SJSA1 (cell line): Measurements from ENCODE around the gene CTNNA2. TPM values are rescaled to one million over a fixed set of nuclear protein-coding genes. Genes with fewer than 3 reads are reported as not detected.
"Not testable (repeated sequence)": the region's sequence is repeated elsewhere in the genome, so short reads cannot be mapped to it uniquely, and the experiment has no call there.

Source experiments
- DNase-seq, 2 experiments: peaks; one replicate each; pipeline ENCODE4 v3.0.0-alpha.2; 2015 to 2020; ENCODE audit warnings: low spot score in 2 of 2, low read depth in 1 of 2
- H3K27ac ChIP-seq: fragments of 250-450 bp; sonication (Bioruptor Pico); 2 replicates; pipeline ENCODE4 v1.5.1; 2020; ENCODE audit warnings: mild to moderate bottlenecking, moderate library complexity
- H3K27me3 ChIP-seq: fragments of 250-450 bp; sonication (Bioruptor Pico); replicated peaks from 2 replicates; pipeline ENCODE4 v1.5.1; 2020; ENCODE audit warnings: mild to moderate bottlenecking, moderate library complexity
- H3K36me3 ChIP-seq: fragments of 250-450 bp; sonication (Bioruptor Pico); 2 replicates; pipeline ENCODE4 v1.5.1; 2020; ENCODE audit warnings: mild to moderate bottlenecking
- H3K4me1 ChIP-seq: fragments of 250-450 bp; sonication (Bioruptor Pico); replicated peaks from 2 replicates; pipeline ENCODE4 v1.6.1; 2021; ENCODE audit warnings: mild to moderate bottlenecking
- H3K4me3 ChIP-seq: fragments of 250-450 bp; sonication (Bioruptor Pico); 2 replicates; pipeline ENCODE4 v1.5.1; 2020; ENCODE audit warnings: mild to moderate bottlenecking
- H3K9me3 ChIP-seq: fragments of 250-450 bp; sonication (Bioruptor Pico); replicated peaks from 2 replicates; pipeline ENCODE4 v1.5.1; 2020; ENCODE audit warnings: mild to moderate bottlenecking
- total RNA-seq: library from RNA; depleted of rRNA; stranded (reverse); fragments of >200 nt; shearing (Covaris generic); gene quantifications from 2 replicates; pipeline ENCODE4 v1.2.3, GENCODE V29; 2014

Gene CTNNA2
- total RNA-seq, 1 experiment from 2014 or later, result not detected

DNA sequence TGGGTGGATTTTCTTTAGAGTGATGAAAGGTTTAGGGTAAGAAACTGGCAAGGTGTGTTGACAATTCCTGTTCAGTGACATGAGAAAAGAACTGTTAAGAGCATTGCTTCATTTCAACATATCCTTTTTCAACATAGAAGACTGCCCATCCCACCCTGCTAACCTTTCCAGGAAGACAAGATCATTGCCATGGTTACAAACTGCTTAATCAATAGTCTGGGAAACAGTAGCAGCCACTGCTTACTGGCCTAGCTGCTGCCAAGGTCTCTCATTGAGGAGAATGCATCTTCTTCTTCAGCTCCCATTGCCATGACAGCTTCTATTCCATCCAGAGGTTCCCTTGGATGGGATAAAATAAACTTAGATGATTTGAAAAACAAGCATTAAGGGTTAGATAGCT, 579.6 kb downstream of the CTNNA2 start:
- peaks cover 7% of the 10 kb centered on the region for H3K4me1 ChIP-seq
- H3K9me3 ChIP-seq, result no peaks in the 10 kb centered on the region
- no peaks in the 10 kb centered on the region for H3K27me3 ChIP-seq
- no peak overlapping the region for H3K4me3 ChIP-seq
- H3K36me3 ChIP-seq, result no peaks in the 10 kb centered on the region
- H3K27ac ChIP-seq, result no peak overlapping the region
- no peak for DNase-seq

DNA sequence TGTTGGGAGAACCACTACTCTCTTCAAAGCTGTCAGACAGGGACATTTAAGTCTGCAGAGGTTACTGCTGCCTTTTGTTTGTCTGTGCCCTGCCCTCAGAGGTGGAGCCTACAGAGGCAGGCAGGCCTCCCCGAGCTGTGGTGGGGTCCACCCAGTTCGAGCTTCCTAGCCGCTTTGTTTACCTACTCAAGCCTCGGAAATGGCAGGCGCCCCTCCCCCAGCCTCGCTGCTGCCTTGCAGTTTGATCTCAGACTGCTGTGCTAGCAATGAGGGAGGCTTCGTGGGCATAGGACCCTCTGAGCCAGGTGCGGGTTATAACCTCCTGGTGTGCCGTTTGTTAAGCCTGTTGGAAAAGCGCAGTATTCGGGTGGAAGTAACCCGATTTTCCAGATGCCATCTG, 585.7 kb downstream of the CTNNA2 start:
- not testable (repeated sequence) for H3K27me3 ChIP-seq, H3K36me3 ChIP-seq, H3K9me3 ChIP-seq, H3K4me3 ChIP-seq, DNase-seq, H3K27ac ChIP-seq
- H3K4me1 ChIP-seq, result peaks cover 12% of the 10 kb centered on the region

DNA sequence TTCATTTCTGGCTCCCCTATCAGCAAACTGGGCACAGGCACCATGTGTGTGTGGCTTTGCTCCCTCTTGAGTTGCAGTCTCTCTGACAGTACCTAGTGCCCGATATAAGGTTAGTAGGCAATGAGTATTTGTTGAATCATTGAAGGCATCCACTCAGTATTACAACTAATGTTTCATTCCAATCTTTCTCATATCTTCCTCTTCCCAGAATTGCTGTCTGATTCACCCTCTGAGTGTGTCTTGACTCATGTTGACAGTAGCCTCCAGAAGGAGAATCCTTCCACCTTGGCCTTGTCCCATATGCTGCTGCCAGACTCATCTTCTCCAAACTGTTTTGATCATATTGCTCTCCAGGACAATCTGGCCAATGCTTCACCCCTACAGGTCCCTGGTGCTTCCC, 589.2 kb downstream of the CTNNA2 start:
- Histone ChIP-seq H3K9me3 (no peaks in the 10 kb centered on the region), H3K27me3 (no peaks in the 10 kb centered on the region), H3K36me3 (no peaks in the 10 kb centered on the region), H3K4me3 (no peak overlapping the region), H3K4me1 (peaks cover 21% of the 10 kb centered on the region), H3K27ac (peak overlapping the region; percentile 36)
- DNase-seq, result peak; percentile 45 to 61

DNA sequence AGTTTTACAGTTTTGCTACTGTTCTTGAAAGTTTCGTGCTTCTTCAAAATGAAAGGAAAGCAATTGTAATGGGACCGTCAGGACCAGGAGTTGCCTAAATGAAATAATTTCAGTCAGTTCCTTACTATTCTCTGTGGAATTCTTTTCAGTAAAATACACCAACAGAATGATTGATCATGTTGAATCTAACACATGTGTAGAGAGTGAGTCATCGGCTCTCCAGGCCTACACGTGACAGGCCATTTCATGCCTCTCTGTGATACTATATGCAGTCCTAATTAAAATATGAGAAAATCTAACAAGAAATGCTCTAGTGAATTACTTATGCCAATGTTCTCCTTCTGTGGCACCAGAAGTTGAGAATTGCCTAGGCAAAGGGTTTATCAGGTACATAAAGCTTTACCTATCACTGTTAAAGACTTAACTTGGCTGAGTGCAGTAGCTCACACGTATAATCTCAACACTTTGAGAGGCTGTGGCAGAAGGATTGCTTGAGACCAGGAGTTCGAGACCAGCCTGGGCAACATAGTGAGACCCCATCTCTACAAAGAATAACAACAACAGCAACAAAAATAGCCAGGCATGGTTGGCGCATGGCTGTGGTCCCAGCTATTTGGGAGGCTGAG, 592.3 kb downstream of the CTNNA2 start:
- Histone ChIP-seq H3K36me3 (no peaks in the 10 kb centered on the region), H3K9me3 (no peaks in the 10 kb centered on the region; the same call in 1 of the 2 replicates), H3K4me3 (no peak overlapping the region), H3K4me1 (peaks cover 21% of the 10 kb centered on the region), H3K27me3 (no peaks in the 10 kb centered on the region), H3K27ac (no peak overlapping the region)
- DNase-seq, result no peak

DNA sequence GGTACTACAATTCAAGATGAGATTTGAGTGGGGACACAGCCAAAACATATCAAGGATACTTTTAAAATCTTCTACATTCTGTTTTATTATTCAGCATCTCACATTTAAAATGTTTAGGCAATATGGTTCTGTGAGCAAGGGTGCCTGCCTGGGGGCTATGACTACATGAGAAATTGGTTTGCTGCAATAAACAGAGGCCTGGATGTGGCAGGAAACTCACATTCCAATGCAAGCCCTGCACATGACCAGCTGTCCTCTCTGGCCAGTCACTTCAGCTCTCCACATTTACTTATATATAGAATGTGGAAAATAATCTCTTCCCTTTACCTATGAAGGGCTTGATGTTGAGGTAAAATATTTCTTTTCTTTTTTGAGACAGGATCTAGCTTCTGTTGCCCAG, 598.3 kb downstream of the CTNNA2 start:
- H3K36me3 ChIP-seq, result no peaks in the 10 kb centered on the region
- H3K9me3 ChIP-seq, result no peaks in the 10 kb centered on the region; the same call in 1 of the 2 replicates
- no peaks in the 10 kb centered on the region for H3K4me1 ChIP-seq
- H3K27me3 ChIP-seq, result no peaks in the 10 kb centered on the region
- no peak overlapping the region for H3K27ac ChIP-seq
- no peak for DNase-seq
- no peak overlapping the region for H3K4me3 ChIP-seq

DNA sequence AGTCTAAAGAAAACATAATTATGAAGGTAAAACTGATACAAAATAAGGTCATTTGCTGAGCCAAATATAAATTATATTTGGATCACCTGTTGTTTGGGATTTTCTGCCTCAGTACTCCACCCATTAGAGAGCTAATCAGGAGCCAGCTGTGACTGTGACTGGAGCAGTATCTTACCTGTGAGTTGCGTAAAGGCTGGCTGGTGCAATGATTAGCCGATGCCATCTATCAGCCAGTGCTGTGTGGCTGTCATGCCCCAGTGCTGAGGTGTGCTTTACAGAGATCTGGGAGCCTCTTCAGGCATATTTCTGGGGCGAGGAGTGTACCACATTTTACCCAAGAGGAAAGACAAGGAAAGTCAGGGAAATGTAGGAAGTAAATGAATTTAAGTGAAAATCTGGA, 599.9 kb downstream of the CTNNA2 start:
- H3K27me3 ChIP-seq, result no peaks in the 10 kb centered on the region
- H3K36me3 ChIP-seq, result no peaks in the 10 kb centered on the region
- H3K9me3 ChIP-seq, result no peaks in the 10 kb centered on the region; the same call in 1 of the 2 replicates
- no peak for DNase-seq
- H3K4me3 ChIP-seq, result no peak overlapping the region
- H3K27ac ChIP-seq, result no peak overlapping the region
- no peaks in the 10 kb centered on the region for H3K4me1 ChIP-seq

DNA sequence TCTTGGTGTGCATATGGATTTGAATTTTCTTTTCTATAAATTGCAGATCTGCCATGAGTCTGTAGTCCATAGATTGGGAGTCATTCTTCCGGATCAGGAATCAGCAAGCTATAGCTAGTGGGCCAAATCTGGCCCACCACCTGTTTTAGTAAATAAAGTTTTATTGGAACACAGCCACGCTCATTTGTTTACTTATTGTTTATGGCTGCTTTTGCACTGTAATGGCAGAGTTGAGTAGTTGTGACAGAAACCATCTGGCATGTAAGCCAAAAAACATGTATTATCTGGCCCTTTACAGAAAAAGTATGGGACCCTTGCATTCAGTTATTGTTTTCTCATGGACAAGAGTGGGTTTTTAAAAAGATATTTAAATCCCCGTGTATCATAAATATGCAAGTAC, 600.5 kb downstream of the CTNNA2 start:
- H3K36me3 ChIP-seq, result no peaks in the 10 kb centered on the region
- DNase-seq, result no peak

DNA sequence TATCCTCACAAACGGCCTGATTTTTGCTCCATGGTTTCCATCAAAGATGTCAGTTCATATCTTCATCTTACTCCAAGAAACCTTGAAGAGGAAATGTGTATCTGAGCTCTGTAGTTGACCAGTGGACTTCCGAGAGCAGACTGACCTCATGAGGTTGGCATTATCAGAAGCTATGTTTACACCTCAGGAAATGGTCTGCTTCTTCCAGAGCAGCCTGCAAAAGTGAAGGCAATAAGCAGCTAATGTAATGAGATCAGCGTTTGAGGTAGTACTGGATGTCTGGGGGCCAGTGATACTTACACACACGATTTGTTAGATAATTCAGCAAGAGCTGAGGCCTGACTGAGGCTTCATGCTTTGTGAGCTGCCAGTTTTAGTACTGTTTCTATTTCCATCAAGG, 602.0 kb downstream of the CTNNA2 start:
- no peak overlapping the region for H3K27ac ChIP-seq
- no peaks in the 10 kb centered on the region for H3K4me1 ChIP-seq
- DNase-seq, result no peak
- H3K4me3 ChIP-seq, result no peak overlapping the region
- H3K36me3 ChIP-seq, result no peaks in the 10 kb centered on the region
- no peaks in the 10 kb centered on the region; the same call in 1 of the 2 replicates for H3K9me3 ChIP-seq
- H3K27me3 ChIP-seq, result no peaks in the 10 kb centered on the region

More for the DNA sequence above, 600.5 kb downstream of the CTNNA2 start:
- Histone ChIP-seq H3K27me3 (no peaks in the 10 kb centered on the region), H3K4me1 (no peaks in the 10 kb centered on the region), H3K9me3 (no peaks in the 10 kb centered on the region; the same call in 1 of the 2 replicates), H3K4me3 (no peak overlapping the region), H3K27ac (no peak overlapping the region)

DNA sequence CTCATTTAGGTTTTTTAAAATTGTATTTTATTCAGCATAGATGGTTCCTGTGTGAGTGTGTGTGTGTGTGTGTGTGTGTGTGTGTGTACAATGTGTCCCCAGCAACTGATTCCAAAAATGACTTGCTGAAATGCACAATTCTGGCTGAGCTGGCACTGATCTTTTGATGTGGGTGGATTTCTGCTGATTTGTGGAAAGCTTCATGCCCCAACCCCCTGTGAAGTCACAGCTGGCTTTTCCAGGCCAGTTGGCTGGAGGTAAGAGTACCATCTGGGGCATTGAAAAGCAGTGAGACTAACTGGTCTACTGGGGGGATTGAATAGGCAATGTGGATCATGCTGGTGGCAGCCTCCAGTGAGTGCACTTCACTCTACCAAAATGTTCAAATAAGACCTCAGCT, 604.5 kb downstream of the CTNNA2 start:
- H3K36me3 ChIP-seq, result no peaks in the 10 kb centered on the region
- H3K4me1 ChIP-seq, result no peaks in the 10 kb centered on the region
- H3K27ac ChIP-seq, result no peak overlapping the region
- no peaks in the 10 kb centered on the region; the same call in 1 of the 2 replicates for H3K27me3 ChIP-seq
- H3K4me3 ChIP-seq, result no peak overlapping the region
- DNase-seq, result no peak
- H3K9me3 ChIP-seq, result no peaks in the 10 kb centered on the region; the same call in 1 of the 2 replicates

DNA sequence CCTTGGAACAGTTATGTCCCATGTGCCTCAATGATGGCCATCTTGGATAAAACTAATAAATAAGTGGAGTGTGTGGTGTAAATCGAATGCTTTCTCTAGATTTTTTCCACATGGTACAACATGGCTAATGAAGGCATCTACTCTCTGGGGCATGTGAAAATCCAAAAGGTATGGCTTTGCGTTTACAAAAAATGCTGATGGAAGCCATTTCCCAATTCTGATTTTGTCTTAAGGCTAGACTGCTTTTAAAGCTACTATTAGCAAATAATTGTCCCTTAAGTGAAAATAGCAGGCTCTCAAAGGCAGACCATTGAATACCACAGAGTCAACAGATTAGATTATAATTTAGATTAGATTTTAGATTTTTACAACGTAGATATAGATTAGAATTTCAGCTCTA, 608.0 kb downstream of the CTNNA2 start:
- Histone ChIP-seq H3K4me3 (no peak overlapping the region), H3K27ac (no peak overlapping the region), H3K4me1 (no peaks in the 10 kb centered on the region), H3K27me3 (no peaks in the 10 kb centered on the region; the same call in 1 of the 2 replicates), H3K36me3 (no peaks in the 10 kb centered on the region), H3K9me3 (no peaks in the 10 kb centered on the region)
- no peak for DNase-seq

DNA sequence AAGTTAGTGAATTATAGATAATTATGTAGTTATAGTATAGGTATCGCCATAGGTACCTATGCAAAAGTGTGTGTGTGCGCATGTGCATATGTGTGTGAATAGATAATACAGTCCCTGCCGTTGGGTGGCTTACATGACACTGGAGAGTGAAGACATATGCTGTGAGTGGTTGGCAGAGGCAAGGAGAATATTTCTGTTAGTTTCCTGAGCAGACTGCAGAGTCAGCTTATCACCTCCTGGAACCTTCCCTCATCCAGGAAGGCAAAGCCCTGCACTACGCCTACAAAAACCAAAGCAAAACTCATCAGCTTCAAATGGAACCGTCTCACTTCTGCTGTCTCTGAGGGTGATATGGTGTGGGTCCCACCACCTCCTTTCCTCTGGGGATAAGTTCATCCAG, 609.8 kb downstream of the CTNNA2 start:
- no peak for DNase-seq
- H3K36me3 ChIP-seq, result no peaks in the 10 kb centered on the region
- H3K27me3 ChIP-seq, result no peaks in the 10 kb centered on the region; the same call in 1 of the 2 replicates
- H3K4me3 ChIP-seq, result no peak overlapping the region
- no peaks in the 10 kb centered on the region for H3K9me3 ChIP-seq
- no peaks in the 10 kb centered on the region for H3K4me1 ChIP-seq
- H3K27ac ChIP-seq, result no peak overlapping the region

DNA sequence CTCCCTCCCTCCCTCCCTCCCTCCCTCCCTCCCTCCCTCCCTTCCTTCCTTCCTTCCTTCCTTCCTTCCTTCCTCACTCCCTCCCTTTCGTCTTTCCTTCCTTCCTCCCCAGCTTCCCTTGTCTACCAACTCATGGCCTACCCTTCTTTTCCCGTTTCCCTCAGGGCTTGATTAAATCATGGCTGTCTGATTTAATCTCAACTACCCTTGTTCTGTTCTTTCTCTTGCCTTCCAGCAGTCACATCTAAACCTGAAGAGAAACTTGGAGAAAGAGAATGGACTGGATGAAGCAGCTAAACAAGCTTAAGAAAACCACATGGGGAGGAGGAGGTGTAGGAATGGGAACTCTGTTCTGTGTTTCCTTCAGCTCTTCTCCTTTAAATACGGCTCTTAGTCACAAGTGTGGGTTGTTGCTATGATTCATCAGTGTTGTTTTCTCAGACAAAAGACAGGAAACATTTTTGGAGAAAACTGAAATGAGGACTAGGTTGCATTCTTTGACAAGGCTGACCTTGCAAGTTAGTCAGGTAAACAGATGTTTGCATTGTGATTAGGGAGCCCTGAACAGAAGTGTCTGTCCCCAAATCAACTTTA, 613.8 kb downstream of the CTNNA2 start:
- Histone ChIP-seq H3K9me3 (no peaks in the 10 kb centered on the region; the same call in 1 of the 2 replicates), H3K36me3 (no peaks in the 10 kb centered on the region), H3K27me3 (no peaks in the 10 kb centered on the region; the same call in 1 of the 2 replicates), H3K4me1 (no peaks in the 10 kb centered on the region), H3K27ac (no peak overlapping the region), H3K4me3 (no peak overlapping the region)
- peak in 1 of 2 experiments; percentile 4 for DNase-seq

DNA sequence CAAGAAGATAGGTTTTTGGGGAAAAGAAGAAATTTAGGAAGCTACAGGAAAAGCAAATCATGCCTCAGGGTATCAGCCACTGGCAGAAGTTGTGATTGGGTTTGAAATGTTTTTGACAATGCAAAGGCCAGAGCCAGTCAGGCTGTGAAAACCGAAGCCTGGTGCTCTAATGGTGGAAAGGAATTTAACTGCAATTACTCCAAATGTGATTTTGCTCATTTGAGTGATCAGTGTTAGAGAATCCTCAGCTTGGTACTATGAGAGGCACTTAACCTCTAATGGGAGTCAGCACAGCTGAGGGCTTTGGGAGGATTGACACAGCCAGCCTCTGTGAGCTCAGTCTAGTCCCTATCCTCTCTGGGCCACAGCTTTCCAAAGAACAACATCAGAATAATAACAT, 615.2 kb downstream of the CTNNA2 start:
- H3K9me3 ChIP-seq, result no peaks in the 10 kb centered on the region; the same call in 1 of the 2 replicates
- no peak overlapping the region for H3K4me3 ChIP-seq
- no peaks in the 10 kb centered on the region for H3K27me3 ChIP-seq
- DNase-seq, result no peak
- no peaks in the 10 kb centered on the region for H3K4me1 ChIP-seq
- no peaks in the 10 kb centered on the region for H3K36me3 ChIP-seq
- no peak overlapping the region for H3K27ac ChIP-seq

DNA sequence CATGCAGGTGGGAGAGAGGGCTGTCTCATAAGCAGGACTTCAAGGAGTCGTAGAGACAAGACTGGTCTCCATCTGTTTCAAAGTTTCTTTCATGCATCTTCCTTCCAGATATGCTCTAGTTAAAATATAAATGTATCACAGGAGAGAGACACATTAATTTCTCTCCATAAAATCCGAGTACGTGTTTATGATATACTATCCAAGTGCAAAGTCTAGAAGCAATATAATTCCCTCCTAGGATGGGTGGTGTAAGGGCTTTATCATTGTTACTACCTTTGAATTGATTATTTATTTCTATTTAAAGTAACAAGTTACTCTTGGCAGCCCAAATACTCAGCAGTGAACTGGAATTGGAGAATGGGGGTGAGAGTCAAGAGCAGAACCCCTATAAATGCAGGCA, 619.4 kb downstream of the CTNNA2 start:
- no peak overlapping the region for H3K27ac ChIP-seq
- no peaks in the 10 kb centered on the region; the same call in 1 of the 2 replicates for H3K9me3 ChIP-seq
- H3K4me1 ChIP-seq, result no peaks in the 10 kb centered on the region
- H3K4me3 ChIP-seq, result no peak overlapping the region
- no peaks in the 10 kb centered on the region for H3K27me3 ChIP-seq
- no peaks in the 10 kb centered on the region for H3K36me3 ChIP-seq
- DNase-seq, result no peak
